Medulla oblongata (tissue), 1 donor: Measurements from ENCODE around the gene E4F1.

Source experiments
- DNase-seq: peaks from one replicate; pipeline ENCODE4 v3.0.0-alpha.2; 2015; ENCODE audit errors: extremely low spot score

E4F1 gene

GRCh38 chr16:2206780-2207433, 16.5 kb upstream of the E4F1 start:
- DNase-seq, result no peak

GRCh38 chr16:2207872-2208271, 15.5 kb upstream of the E4F1 start:
- DNase-seq, result no peak

GRCh38 chr16:2208308-2208707, 15.1 kb upstream of the E4F1 start:
- no peak for DNase-seq

- DNase-seq, result no peak
These were observed 14.6 kb upstream of the E4F1 start for GRCh38 chr16:2208772-2209171.

- DNase-seq, result no peak
These were observed 14.0 kb upstream of the E4F1 start for GRCh38 chr16:2209258-2210008.

- no peak for DNase-seq
These were observed 13.4 kb upstream of the E4F1 start for GRCh38 chr16:2210009-2210332.

- DNase-seq, result no peak
These were observed 12.7 kb upstream of the E4F1 start, which contains the start of gene BRICD5 for GRCh38 chr16:2210386-2211365. Gene BRICD5 (minus strand): TSS chr16:2210863. CDS start chr16:2210833, 30 bp downstream.

- no peak for DNase-seq
These were observed 11.5 kb upstream of the E4F1 start for GRCh38 chr16:2211923-2212347.

GRCh38 chr16:2212362-2213324, 10.7 kb upstream of the E4F1 start:
- DNase-seq, result no peak

GRCh38 chr16:2213817-2214718, 9.3 kb upstream of the E4F1 start:
- DNase-seq, result no peak

GRCh38 chr16:2214719-2214968, 8.7 kb upstream of the E4F1 start, which contains the start of gene PGP:
Gene PGP (minus strand): TSS chr16:2214840. CDS start chr16:2214777, 63 bp downstream.
- DNase-seq, result no peak

- DNase-seq, result no peak
These were observed 7.1 kb upstream of the E4F1 start for GRCh38 chr16:2216330-2216729.

GRCh38 chr16:2223942-2224486, 623 bp downstream of the E4F1 start:
- peak; percentile 48 for DNase-seq

GRCh38 chr16:2226245-2226793, 2.9 kb downstream of the E4F1 start:
- DNase-seq, result no peak

- DNase-seq, result no peak
These were observed 3.5 kb downstream of the E4F1 start for GRCh38 chr16:2226918-2227317.

GRCh38 chr16:2228161-2228824, 4.9 kb downstream of the E4F1 start:
- DNase-seq, result no peak

- DNase-seq, result no peak
These were observed 5.7 kb downstream of the E4F1 start for GRCh38 chr16:2229091-2229490.

GRCh38 chr16:2229632-2230250, 6.3 kb downstream of the E4F1 start:
- DNase-seq, result no peak

- DNase-seq, result no peak
These were observed 7.0 kb downstream of the E4F1 start for GRCh38 chr16:2230376-2230775.
